ENCODE results near the gene CNPY2.

CNPY2 gene

DNA sequence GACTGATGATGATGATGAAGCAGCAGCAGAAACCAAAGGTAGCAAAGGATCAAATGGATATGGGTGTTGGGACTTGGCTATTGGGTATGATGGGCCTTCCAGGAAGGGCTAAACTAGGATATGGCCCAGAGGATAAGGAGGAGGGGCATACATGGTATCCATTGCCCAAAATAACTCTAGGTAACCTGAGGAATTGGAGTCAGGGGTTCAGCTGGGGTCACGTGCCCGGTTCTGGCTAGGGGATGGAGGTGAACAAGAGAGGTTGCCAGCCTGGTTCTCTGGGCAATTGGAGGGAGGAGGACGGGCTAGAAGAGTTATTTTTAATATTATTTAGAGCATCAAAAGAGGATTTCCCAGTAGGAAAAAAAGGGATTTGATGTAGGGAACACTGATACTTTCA, 54.9 kb downstream of the CNPY2 start:
- DNase-seq, result no peak

DNA sequence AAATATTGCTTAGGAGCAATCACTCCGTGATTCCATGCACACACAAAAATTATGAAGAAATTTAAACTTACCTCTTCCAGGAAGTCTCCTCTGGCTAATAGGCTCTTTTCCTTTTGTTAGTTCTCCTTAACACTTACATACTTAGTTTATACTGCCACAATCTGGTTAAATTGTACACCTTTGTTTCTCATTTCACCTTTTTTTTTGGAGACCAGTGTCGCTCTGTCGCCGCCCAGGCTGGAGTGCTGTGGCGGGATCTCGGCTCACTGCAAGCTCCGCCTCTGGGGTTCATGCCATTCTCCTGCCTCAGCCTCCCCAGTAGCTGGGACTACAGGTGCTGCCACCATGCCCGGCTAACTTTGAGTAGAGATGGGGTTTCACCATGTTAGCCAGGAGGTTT, 55.4 kb downstream of the CNPY2 start:
- DNase-seq, result no peak
